Mucosa of stomach (tissue), 1 donor: ENCODE measurements around the gene SPAG16.
"Not testable (repeated sequence)": the region's sequence is repeated elsewhere in the genome, so short reads cannot be mapped to it uniquely, and the experiment has no call there.

ENCODE experiments used
- H3K27me3 ChIP-seq: one replicate; pipeline ENCODE4 v1.7.0; 2013; ENCODE audit warnings: mild to moderate bottlenecking, low read length; ENCODE audit not compliant: control insufficient read depth, insufficient read depth
- H3K36me3 ChIP-seq: one replicate; pipeline ENCODE4 v1.7.0; 2013; ENCODE audit warnings: low read length; ENCODE audit not compliant: control insufficient read depth, insufficient read depth
- H3K4me1 ChIP-seq: one replicate; pipeline ENCODE4 v1.7.0; 2013; ENCODE audit warnings: mild to moderate bottlenecking, low read length; ENCODE audit not compliant: control insufficient read depth, insufficient read depth
- H3K4me3 ChIP-seq: one replicate; pipeline ENCODE4 v1.7.0; 2013; ENCODE audit warnings: low read length
- H3K9ac ChIP-seq: one replicate; pipeline ENCODE4 v1.7.0; 2013; ENCODE audit warnings: mild to moderate bottlenecking, low read length, moderate library complexity
- H3K9me3 ChIP-seq: one replicate; pipeline ENCODE4 v1.7.0; 2013; ENCODE audit warnings: mild to moderate bottlenecking, low read length, moderate library complexity; ENCODE audit not compliant: control insufficient read depth
- donor health status: Pancreatic carcinoma.

SPAG16 gene

GRCh38 chr2:213688133-213688532 is 403.9 kb downstream of the SPAG16 start:
- Histone ChIP-seq H3K4me3 (no peak overlapping the region), H3K27me3 (no peaks in the 10 kb centered on the region), H3K36me3 (no peaks in the 10 kb centered on the region), H3K9me3 (no peaks in the 10 kb centered on the region), H3K4me1 (no peaks in the 10 kb centered on the region), H3K9ac (no peak overlapping the region)

- not testable (repeated sequence) for H3K9me3 ChIP-seq, H3K36me3 ChIP-seq, H3K4me1 ChIP-seq, H3K9ac ChIP-seq, H3K27me3 ChIP-seq, H3K4me3 ChIP-seq
Observed at GRCh38 chr2:213688825-213689224, 404.6 kb downstream of the SPAG16 start.

GRCh38 chr2:213689585-213689984 is 405.3 kb downstream of the SPAG16 start:
- no peaks in the 10 kb centered on the region for H3K27me3 ChIP-seq
- H3K36me3 ChIP-seq, result no peaks in the 10 kb centered on the region
- H3K4me1 ChIP-seq, result no peaks in the 10 kb centered on the region
- no peaks in the 10 kb centered on the region for H3K9me3 ChIP-seq
- H3K4me3 ChIP-seq, result no peak overlapping the region
- H3K9ac ChIP-seq, result no peak overlapping the region

GRCh38 chr2:213691351-213691750 is 407.1 kb downstream of the SPAG16 start:
- Histone ChIP-seq H3K4me3 (no peak overlapping the region), H3K27me3 (no peaks in the 10 kb centered on the region), H3K9ac (no peak overlapping the region), H3K9me3 (no peaks in the 10 kb centered on the region), H3K36me3 (no peaks in the 10 kb centered on the region), H3K4me1 (no peaks in the 10 kb centered on the region)

- H3K4me1 ChIP-seq, result no peaks in the 10 kb centered on the region
- no peaks in the 10 kb centered on the region for H3K9me3 ChIP-seq
- no peaks in the 10 kb centered on the region for H3K36me3 ChIP-seq
- H3K9ac ChIP-seq, result no peak overlapping the region
- H3K4me3 ChIP-seq, result no peak overlapping the region
- H3K27me3 ChIP-seq, result no peaks in the 10 kb centered on the region
Observed at GRCh38 chr2:213696442-213696841, 412.2 kb downstream of the SPAG16 start.

- H3K27me3 ChIP-seq, H3K4me1 ChIP-seq, H3K9ac ChIP-seq, H3K9me3 ChIP-seq, H3K4me3 ChIP-seq, H3K36me3 ChIP-seq: not testable (repeated sequence)
Observed at GRCh38 chr2:213701365-213701764, 417.1 kb downstream of the SPAG16 start.

GRCh38 chr2:213703406-213704098 is 419.3 kb downstream of the SPAG16 start:
- no peak overlapping the region for H3K9ac ChIP-seq

GRCh38 chr2:213710164-213710563 is 425.9 kb downstream of the SPAG16 start:
- H3K9me3 ChIP-seq, result no peaks in the 10 kb centered on the region
- H3K4me1 ChIP-seq, result no peaks in the 10 kb centered on the region
- H3K36me3 ChIP-seq, result no peaks in the 10 kb centered on the region
- H3K9ac ChIP-seq, result no peak overlapping the region
- H3K27me3 ChIP-seq, result no peaks in the 10 kb centered on the region
- H3K4me3 ChIP-seq, result no peak overlapping the region

More at GRCh38 chr2:213703406-213704098, 419.3 kb downstream of the SPAG16 start:
- Histone ChIP-seq H3K4me3 (no peak overlapping the region), H3K9me3 (no peaks in the 10 kb centered on the region), H3K27me3 (no peaks in the 10 kb centered on the region), H3K36me3 (no peaks in the 10 kb centered on the region), H3K4me1 (no peaks in the 10 kb centered on the region)

GRCh38 chr2:213718411-213718810 is 434.1 kb downstream of the SPAG16 start:
- H3K9me3 ChIP-seq, H3K4me1 ChIP-seq, H3K4me3 ChIP-seq, H3K36me3 ChIP-seq, H3K27me3 ChIP-seq, H3K9ac ChIP-seq: not testable (repeated sequence)

GRCh38 chr2:213722565-213722964 is 438.3 kb downstream of the SPAG16 start:
- Histone ChIP-seq H3K4me3 (no peak overlapping the region), H3K9me3 (no peaks in the 10 kb centered on the region), H3K4me1 (no peaks in the 10 kb centered on the region), H3K36me3 (no peaks in the 10 kb centered on the region), H3K27me3 (no peaks in the 10 kb centered on the region), H3K9ac (no peak overlapping the region)

- Histone ChIP-seq H3K27me3 (no peaks in the 10 kb centered on the region), H3K36me3 (no peaks in the 10 kb centered on the region), H3K9me3 (no peaks in the 10 kb centered on the region), H3K4me3 (no peak overlapping the region), H3K9ac (no peak overlapping the region), H3K4me1 (no peaks in the 10 kb centered on the region)
Observed at GRCh38 chr2:213723041-213723560, 438.8 kb downstream of the SPAG16 start.

- Histone ChIP-seq H3K4me1 (no peaks in the 10 kb centered on the region), H3K4me3 (no peak overlapping the region), H3K36me3 (no peaks in the 10 kb centered on the region), H3K9me3 (no peaks in the 10 kb centered on the region), H3K27me3 (no peaks in the 10 kb centered on the region), H3K9ac (no peak overlapping the region)
Observed at GRCh38 chr2:213723707-213724106, 439.4 kb downstream of the SPAG16 start.

GRCh38 chr2:213726101-213726500 is 441.8 kb downstream of the SPAG16 start:
- no peak overlapping the region for H3K4me3 ChIP-seq
- no peak overlapping the region for H3K9ac ChIP-seq
- H3K36me3 ChIP-seq, result no peaks in the 10 kb centered on the region
- no peaks in the 10 kb centered on the region for H3K4me1 ChIP-seq
- H3K27me3 ChIP-seq, result no peaks in the 10 kb centered on the region
- H3K9me3 ChIP-seq, result no peaks in the 10 kb centered on the region
